GM18526 (cell line): ENCODE data around the gene TMEM14A.

Experiments used
- POLR2A ChIP-seq: IDR thresholded peaks from 3 replicates; pipeline ENCODE4 v1.6.1; 2011; ENCODE audit not compliant: insufficient read length; ENCODE audit errors: extremely low read depth

The TMEM14A gene

DNA sequence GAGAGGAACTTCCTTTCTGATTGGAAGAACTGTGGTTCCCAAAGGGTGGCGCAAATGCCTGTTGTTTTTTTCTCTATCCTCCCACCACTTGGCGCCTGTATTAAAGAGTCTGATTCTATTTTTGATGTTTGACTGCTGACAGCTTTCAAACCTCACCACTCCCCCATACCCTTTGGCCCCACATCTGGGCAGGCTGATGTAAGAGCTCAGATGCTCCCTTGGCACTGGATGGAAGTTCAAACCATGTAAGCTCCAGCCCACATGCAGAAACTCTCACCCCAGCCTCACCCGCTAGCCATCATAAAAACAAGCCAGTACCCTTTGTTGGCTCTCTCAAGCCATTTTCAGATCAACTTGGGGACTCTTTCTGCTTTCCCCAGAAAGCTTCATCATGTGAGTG, 20.0 kb upstream of the TMEM14A start:
- no peak for TF ChIP-seq POLR2A

DNA sequence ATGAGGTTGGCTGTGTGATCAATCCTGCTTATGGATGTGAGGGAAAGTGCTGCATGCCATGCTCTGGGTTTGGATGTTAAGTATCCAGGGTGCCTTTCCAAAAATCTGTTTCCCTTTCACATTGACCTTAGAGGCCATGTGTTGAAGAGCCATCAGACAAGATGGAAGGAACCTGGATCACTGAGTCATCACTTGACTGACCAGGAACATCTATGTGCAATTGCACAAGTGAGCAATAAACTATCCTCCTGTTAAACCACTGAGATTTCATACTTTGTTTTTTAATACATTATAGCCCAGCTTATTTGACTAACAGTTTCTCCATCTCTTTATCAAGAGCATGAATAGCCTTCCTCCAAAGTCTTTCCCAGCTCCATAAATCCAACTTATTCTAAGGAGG, 17.8 kb upstream of the TMEM14A start:
- no peak for TF ChIP-seq POLR2A

DNA sequence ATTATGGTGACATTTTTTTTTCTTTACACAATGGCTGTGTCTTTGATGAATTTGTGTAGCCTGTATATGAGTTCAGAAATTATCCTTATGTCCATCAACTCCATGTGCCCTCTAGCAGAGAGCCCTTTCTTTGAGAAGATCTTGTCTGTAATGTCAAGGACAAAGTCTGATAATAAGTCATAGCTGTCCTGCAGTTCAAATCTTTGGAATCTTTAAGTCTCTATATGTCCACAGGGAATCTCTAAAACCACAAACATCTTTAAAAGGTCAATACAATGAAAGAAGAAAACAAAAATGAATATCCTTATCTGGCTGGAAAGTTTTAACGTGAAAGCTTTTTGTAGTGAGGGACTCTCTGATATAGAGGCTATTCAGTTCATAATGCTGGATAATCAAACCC, 16.9 kb upstream of the TMEM14A start:
- no peak for TF ChIP-seq POLR2A

DNA sequence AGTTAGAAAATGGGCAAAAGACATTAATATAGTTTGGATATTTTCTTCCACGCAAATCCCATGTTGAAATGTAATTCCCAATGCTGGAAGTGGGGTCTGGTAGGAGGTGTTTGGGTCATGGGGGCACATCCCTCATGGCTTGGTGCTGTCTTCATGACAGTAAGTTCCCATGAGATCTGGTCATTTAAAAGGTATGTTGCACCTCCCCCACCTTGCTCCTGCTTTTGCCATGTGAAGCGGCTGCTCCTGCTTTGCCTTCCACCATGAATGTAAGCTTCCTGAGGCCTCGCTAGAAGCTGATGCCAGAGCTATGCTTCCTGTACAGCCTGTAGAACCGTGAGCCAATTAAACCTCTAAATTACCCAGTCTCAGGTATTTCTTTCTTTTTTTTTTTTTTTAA, 16.3 kb upstream of the TMEM14A start:
- TF ChIP-seq POLR2A, result no peak

DNA sequence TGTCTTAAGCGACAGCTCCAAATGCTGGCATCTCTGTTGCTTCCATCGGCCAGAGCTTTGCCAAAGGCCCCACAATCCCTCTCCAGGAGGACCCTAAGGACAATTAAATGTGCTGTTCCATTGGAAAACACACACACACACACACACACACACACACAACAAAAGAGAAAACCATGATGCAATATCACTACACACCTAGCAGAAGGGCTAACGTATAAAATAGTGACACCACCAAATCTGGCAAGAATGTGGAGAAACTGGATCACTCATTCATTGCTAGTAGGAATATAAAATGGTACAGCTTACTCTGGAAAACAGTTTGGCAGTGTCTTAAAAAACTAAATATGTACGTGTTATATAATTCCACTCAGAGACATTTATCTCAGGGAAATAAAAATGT, 13.0 kb upstream of the TMEM14A start:
- no peak for TF ChIP-seq POLR2A

DNA sequence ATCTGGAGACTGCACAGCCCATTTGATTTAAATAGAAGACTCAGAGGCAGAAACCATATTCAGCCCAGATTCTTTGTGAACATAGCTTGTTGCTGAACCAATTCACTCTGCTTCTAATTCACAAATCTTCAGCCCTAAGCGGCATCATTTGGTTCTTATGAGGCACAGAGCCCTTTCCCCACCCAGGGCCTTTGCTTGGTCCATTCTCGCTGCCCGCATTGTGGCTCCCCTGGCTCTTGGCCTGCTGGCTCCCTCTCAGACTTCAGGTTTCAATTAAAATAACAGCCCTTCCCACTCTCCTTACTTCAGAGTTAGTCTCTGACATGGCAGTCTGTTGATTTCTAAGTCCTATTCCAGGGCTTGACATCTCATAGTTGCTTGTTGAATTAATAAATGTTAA, 9.4 kb upstream of the TMEM14A start:
- TF ChIP-seq POLR2A, result no peak

DNA sequence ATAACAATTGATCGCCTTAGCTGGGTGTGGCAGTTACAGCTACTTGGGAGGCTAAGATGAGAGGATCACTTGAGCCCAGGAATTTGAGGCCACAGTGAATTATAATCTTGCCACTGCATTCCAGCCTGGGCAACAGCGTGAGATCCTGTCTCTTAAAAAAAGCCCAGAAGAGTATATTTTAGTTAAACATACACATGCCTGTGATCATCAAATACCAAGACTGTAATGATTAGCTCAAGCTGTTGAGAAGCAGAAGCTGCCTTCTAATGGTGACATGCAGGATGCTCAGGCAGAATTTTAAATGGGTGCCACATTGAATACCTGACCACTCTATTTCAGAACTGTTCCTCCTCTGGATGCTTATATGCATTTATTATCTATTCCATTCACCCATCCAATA, 8.9 kb upstream of the TMEM14A start:
- no peak for TF ChIP-seq POLR2A

DNA sequence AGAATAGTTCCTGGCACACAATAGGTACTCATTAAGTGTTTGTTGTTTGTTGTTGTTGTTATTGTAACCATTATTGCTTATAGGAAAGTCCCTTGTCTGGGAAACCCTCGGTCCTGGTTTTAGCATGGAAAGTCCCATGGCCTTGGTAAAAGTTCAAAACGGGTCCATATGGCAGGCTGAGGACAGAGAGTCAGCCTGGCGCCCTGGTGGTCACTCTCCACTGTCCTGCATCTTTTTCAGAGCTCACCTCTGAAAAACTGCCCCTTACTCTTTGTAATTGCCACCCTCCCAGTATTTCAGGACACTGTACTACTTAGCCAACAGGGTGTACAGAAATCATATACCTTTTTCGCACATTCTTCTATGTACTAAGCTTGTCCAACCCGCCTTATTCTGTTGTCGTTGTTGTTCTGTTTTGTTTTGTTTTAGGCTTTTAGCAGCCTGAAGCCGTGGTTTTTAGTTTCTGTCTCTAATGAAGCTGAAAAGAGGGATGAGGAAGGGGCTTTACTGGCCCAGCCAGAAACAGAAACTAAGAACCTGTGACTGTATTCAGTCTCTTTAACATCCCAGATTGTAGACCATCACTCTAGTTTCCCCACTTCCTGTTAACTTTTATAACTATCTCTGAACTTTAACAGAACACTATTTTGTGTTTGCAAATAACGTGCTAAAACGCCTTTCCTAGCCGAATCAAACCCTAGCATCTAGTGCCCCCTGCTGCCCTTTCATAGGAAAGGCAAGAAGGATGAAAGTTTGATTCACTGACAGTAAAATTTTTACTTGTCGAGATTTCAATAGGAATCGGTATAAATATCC, 7.6 kb upstream of the TMEM14A start:
- no peak for TF ChIP-seq POLR2A

DNA sequence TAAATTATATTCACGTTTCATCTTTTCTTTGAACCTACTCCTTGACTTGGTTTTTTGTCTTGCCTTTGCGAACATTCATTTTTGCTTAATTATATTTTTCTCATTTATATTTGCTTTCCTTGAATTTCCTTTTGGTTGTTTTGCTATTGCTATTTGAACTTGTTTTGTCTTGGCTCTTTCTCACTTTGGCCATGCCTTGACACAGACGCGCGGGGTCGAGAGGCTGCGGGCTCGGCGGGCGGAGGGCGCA, 7.1 kb upstream of the TMEM14A start:
- TF ChIP-seq POLR2A, result no peak

DNA sequence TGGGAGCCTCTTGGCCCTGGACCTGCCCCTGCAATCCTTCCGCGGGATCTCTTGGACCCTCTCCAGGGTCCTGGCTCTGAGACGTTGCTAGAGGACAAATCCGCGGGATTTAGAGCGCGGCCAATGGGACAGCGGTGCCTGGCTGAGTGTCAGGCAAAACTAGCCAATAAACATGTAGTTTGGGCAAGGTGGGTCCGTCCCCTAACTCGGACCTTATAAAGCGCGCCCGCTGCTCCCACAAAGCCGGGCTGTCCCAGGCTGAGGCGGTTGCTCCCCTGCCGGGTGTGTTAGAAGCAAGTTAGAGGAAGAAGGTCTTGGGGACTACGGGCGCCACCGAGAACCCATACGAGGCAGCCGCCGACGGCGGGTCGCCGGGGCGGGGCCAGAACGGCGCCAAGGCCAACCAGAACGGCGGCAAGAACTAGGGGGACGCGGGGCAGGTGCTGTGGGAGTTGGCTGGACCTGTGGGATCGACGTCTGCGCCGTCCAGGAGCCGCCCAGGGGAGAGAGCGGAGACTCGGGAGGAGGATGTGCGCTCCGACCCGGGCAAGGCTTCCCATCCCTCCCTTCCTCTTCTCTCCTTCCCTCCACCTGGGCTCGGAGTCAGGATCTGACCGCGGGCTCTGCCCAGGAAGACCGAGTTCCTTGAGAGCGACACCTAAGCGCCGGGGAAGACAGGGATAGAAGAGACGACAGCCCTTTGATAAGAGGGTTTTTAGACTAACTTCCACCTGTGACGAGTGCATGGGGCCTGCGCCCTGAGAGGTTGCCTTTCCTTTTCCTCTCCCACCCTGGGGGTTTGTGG, 6.5 kb upstream of the TMEM14A start:
- TF ChIP-seq POLR2A, result peak; percentile 83

DNA sequence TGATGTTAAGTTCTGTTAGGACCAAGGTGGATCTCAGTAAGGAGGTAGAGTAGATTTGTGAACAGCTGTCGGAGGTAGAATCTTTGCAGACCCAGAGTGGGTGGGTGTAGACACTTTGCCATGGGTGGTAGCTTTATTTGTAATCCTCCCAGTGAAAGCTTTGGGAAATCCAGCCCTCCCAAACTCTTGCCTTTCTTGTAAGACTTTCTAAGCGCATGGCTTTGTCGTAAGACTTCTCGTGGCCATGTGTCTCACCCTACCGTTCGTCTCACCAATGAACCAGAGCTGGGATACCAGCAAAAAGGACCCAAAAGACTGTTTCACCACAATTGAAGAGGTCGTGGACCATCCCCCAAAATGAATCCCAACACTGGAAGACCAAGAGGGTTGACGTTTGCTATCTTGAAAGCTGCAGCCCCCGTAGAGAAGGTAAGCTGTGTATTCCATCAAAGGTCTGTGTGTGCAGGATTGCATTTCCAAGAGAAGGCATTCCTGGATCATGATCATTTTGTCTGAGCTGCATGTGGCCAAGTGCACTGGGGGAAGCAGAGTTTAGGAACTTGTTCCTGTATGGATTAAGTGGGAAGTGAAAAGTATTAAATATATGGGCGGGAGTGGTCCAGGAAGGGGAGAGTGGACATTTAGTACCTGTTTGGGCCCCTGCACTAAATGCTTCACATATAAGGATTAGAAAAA, 5.8 kb upstream of the TMEM14A start:
- TF ChIP-seq POLR2A, result no peak

DNA sequence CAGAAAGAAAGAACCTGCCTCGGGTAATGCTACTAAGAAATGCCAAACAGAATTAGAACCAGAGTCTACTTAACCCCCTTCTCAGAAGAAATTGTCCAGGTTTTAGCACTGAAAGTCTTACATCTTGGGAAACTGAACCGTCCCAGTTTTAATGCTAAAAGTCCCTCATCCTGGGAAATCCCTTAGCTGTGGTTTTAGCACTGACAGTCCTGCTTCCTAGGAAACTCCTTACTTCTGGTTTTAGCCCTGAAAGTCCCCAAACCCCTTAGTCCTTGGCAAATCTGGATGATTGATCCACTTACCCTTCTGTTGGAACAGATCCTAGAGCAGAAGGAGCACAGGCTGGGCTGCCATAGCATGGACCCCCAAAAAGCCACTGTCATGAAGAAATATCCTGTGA, 4.8 kb upstream of the TMEM14A start:
- no peak for TF ChIP-seq POLR2A

DNA sequence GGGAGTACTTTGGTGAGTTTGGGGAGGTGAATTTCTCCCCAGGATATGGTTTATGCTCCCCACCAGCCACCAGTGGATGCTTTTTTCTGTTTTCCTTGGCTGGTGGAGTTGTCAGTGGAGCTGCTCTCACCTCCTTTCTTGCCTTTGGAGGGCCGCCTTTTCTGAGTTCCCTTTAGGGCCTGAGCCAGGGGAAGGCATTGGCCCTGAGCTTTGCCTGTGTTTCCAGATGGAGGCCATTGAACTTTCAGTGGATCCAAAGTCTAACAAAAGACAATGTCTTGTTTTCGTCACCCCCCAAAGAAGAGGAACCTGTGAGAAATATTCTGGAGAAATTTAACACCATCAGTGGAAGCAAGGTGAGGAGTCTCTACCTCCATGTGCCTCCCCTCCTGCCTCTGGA, 4.4 kb upstream of the TMEM14A start:
- no peak for TF ChIP-seq POLR2A

DNA sequence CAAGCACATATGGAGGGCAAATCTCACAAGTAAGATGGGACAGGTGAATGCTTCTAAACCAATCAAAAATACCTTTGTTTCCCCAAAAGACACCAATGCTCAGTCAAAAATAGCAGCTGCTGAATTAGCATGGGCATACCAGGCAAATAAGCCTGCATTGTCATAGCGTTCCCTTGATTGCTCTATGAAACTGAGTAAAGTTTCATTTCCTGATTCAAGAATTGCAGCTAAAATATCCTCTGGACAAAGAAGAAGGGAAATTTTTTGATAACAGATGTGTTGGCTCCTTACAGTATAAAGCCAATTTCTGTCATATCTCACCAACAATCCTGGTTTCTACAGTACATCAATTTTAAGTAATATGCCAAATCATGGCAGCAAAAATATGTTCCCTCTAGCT, 3.3 kb upstream of the TMEM14A start:
- no peak for TF ChIP-seq POLR2A

DNA sequence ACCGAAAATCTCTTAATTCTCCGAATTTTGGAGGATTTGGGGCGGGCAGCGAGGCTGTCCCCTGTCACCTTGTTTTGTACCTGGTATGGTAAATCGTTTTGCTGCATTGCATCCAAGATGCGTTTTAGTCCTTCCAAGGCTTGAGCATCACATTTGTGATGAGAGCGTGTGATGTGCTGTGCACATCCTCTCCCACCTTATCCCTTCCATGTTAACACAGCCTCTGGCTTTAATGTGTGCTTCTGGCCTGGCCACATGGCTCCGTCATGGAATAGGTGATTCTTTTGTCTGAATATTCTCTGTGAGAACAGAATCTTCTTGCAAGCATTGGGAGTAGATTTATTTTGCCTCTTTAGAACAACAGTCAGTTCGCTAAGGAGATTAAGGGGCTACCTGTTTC, 763 bp downstream of the TMEM14A start:
- TF ChIP-seq POLR2A, result no peak

DNA sequence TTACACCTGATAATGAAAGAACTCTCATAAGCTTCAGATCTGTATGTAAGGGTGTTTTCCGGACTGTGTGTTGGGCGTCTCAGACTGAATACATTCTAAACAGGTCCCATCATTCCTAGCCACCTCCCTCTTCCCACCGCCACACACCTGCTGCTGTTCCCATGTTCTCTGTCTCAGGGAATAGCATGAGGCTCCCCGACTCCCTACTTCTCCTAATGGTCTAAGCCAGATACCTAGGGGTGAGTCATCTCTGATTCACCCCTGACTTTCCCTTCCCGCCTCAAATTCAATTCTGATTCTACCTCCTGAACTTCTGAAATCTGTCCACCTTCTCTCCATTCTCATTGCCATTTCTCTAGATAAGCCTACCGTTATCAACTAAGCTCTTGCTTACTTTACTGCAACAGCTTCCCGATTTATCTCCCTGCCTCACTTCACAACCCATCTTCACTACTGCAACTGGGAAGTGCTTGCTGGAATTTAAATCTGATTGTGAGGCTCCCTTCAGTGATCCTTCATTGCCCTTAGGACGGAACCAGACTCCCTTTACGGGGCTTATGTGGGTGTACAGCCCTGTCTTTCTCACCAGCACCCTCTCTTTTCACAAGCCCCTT, 1.6 kb downstream of the TMEM14A start:
- TF ChIP-seq POLR2A, result no peak

DNA sequence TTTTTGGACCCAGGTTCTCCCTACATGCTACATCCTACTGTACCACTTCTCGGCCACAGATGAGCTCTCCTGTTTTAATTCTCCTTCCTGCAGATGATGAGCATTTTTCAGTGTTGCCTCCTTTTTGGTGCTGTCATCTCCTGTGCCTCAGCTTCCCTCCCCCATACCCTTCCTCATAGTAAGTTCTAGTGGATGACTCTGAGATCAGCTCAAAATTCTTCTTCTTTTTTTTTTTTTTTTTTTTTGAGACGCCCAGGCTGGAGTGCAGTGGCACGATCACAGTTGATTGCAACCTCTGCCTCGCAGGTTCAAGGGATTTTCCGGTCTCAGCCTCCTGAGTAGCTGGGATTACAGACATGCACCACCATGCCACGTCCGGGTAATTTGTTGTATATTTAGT, 3.8 kb downstream of the TMEM14A start:
- TF ChIP-seq POLR2A, result no peak

DNA sequence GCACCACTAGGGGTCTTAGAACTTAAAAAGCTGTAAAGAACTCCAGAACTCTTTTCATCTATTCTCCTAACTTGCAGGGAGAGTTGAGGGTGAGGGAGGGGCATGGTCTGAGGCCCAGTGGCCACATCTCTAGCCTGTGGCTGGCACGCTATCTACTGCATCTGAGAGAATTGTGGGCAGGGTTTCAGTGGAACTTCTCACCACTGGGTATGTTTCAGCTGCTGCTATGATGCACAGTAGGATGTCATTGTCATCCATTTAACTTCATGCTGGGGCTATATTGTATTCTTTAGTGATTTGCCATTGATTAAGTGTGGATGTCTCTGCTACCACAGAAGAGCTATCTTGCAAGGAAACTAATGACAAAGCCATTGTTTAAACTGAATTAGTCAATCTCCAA, 4.5 kb downstream of the TMEM14A start:
- no peak for TF ChIP-seq POLR2A
